Skin epidermis (tissue), 12 donors: Measurements from ENCODE around the gene AKR1C2.
A peak's percentile ranks its signal among the peaks of the same experiment; 100 is the strongest.

Experiments
- H3K27ac ChIP-seq, 21 experiments: fragments of 200-600 bp; sonication (generic) in 11 of 21; one replicate each; pipeline ENCODE4 v1.5.0; 2020; ENCODE audit warnings: mild to moderate bottlenecking in 3 of 21, inconsistent platforms in 2 of 21, moderate library complexity in 2 of 21
- H3K4me3 ChIP-seq, 7 experiments: fragments of 200-600 bp; sonication (generic) in 2 of 7; one replicate each; pipeline ENCODE4 v1.5.0; 2020; ENCODE audit warnings: inconsistent platforms in 2 of 7, mild to moderate bottlenecking in 2 of 7, moderate library complexity in 1 of 7

AKR1C2 gene

DNA sequence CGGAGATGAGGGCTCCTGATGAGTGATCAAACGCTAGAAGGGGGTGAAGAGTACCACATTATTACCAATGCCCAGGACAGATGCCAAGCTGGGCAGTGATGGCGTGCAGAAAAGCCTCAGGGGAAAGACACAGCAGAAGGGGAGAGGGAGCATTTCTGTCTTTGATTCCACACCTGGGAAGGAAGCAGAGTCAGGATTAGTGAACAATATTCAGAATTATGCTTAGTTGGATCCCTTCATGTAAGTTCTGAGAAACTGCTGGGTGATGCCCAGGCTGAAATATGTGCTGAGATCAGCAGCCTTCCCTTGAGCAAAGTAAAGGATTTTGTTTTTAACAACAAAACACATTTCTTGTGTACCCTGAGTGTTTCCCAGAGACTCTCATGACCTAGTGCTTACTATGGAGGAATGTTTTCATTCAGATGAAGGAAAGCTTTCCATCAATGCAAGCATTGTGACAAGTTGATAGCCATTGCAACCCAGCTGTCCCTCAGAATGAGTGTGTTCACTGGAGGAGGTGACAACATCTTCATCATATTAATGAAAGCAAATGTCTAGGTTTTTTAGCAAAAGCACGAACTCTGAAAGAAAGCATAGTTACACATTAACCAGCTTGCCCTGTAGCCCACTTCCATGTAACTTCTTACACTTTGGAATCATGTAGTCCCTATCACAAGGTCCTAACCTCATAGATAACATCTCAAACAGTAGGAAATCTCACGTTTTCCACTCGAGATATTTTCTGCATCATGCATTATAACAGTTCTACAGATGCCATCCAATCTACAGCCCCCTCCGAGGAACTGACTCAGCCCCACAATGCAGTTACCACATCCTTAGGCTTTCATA, 64.2 kb downstream of the AKR1C2 start:
- Histone ChIP-seq H3K4me3 (no peak overlapping the region), H3K27ac (peak overlapping the region in 3 of 21 experiments; percentile 5 to 37 (median 24))
